Stimulated activated CD8-positive, alpha-beta memory T cell treated with anti-CD3 and anti-CD28 coated beads, Interleukin-15, amount 100 ng/mL, for 1 hour (primary cell): ENCODE results near the gene NFILZ.

Experiments used
- DNase-seq: peaks from one replicate; pipeline ENCODE4 v3.0.0-alpha.2; 2020; ENCODE audit warnings: low read depth

Gene NFILZ

GRCh38 chr19:8641908-8642547, 11.6 kb downstream of the NFILZ start:
- DNase-seq, result no peak

DNA sequence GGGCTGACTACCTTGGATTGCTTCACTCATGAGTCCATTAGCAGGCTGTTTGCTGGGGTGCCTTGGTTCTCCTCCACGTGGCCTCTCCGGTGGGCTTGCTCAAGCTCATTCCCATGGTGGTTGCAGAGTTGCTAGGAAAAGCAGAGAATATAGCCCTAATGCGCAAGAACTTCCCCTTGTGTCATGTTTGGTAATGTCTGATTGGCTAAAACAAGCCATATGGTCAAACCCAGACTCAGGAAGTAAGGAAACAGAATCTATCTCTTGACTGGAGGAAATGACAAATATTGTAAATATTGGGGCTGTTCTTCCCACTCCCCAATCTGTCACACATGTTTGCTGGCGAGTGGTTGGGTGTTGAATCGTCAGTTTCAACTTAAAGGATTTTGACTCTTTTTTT, 12.1 kb downstream of the NFILZ start:
- no peak for DNase-seq

DNA sequence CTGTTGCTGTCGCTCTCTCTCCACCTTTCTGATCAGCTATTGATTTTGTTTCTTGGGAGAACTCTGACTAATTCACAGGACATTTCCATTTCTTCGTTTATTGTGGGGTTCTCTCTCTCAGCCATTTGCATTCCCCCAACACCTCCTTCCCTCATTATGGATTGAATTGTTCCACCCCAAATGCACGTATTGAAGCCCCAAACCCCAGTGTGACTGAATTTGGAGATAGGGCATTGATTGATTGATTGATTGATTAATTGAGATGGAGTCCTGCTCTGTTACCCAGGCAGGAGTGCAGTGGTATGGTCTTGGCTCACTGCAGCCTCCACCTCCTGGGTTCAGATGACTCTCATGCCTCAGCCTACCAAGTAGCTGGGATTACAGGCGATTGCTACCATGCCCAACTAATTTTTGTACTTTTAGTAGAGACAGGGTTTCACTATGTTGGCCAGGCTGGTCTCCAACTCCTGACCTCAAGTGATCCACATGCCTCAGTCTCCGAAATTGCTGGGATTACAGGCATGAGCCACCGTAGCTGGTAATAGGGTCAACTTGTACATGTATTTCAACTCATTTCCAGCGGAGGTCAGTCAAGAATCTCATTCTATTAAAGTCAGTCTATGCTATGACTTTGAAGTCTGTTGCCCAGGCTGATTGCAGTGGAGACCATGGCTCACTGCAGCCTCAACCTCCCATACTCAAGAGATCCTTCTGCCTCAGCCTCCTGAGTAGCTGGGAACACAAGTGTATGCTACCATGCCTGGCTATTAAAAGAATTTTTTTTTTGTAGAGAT, 13.6 kb downstream of the NFILZ start:
- no peak for DNase-seq

- DNase-seq, result no peak
Observed at GRCh38 chr19:8648240-8648639, 17.8 kb downstream of the NFILZ start.

GRCh38 chr19:8654591-8655339, 24.3 kb downstream of the NFILZ start:
- peak; percentile 44 for DNase-seq

GRCh38 chr19:8655340-8655709, 24.9 kb downstream of the NFILZ start:
- DNase-seq, result peak; percentile 13

DNA sequence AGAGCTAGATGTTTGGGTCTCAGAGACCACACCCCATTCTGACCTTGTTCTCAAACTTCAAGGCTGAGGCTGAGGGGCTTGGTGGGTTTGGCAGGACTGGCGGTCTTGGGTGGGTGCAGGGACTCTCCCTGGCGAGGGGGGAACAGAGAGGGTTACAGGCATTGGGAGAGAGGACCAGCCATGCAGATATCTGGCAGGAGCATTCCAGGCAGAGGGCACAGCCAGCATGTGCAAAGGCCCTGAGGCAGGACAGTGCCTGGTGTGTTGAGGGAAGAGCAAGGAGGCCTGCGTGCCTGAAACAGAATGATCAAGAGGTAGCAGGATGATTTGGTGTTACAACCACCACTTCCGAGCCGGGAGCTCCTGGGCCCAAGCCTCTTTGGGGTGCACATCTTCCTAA, 27.4 kb downstream of the NFILZ start:
- no peak for DNase-seq

DNA sequence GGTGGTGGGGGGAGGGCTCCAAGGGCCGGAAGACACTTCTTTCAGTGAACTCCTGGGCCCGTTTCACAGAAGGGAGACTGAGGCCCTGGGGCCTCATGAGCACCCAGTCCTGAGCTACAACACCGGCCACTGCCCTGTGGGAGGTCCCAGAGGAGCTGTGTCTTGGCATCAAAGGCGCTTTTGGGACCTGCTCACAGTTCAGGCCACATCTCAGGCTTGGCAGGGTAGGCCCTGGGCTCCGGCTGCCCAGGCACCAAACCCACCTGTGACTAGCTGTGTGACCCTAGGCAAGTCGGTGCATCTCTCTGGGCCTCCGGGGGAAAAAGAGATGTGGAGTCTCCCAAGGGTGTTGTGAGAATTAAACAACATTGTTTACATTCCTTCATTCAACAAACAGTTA, 29.5 kb downstream of the NFILZ start:
- DNase-seq, result no peak

DNA sequence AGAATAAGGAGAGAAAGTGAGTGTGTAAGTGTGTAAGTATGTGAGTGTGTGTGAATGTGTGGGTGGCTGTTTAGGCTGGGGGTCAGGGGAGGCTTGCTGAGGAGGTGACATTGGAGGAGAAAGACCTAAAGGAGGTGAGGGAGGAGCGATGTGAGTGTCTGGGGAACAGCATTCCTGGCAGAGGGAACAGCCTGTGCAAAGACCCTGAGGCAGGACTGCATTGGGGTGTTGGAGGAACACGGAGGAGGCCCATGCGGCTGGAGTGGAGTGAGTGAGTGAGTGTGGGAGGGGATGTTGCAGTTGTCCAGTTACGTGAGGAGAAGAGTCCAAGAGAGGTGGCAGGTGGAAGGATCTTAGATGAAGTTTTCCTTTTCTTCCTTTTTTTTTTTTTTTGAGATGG, 31.8 kb downstream of the NFILZ start:
- DNase-seq, result no peak

GRCh38 chr19:8663920-8664670, 33.7 kb downstream of the NFILZ start:
- DNase-seq, result peak; percentile 10

DNA sequence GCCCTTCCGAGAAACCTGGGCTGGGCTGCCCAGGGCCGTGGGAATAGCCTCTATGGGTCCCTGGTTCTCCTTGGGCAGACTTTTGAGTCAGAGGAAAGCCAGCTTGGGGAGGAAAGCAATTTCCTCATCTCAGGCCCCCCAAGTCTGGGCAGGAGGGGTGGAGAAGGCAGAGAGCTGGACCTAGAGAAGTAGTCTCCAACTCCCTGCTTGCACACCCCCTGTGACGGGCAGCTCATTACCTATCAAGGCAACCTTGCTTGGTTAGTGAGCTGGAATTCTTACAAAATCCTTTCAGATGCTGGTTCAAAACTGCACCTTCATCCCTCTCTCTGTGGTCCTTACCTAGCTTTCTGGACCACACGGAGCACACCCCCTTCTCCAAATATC, 34.2 kb downstream of the NFILZ start:
- no peak for DNase-seq

GRCh38 chr19:8665468-8666213, 35.2 kb downstream of the NFILZ start:
- DNase-seq, result no peak

DNA sequence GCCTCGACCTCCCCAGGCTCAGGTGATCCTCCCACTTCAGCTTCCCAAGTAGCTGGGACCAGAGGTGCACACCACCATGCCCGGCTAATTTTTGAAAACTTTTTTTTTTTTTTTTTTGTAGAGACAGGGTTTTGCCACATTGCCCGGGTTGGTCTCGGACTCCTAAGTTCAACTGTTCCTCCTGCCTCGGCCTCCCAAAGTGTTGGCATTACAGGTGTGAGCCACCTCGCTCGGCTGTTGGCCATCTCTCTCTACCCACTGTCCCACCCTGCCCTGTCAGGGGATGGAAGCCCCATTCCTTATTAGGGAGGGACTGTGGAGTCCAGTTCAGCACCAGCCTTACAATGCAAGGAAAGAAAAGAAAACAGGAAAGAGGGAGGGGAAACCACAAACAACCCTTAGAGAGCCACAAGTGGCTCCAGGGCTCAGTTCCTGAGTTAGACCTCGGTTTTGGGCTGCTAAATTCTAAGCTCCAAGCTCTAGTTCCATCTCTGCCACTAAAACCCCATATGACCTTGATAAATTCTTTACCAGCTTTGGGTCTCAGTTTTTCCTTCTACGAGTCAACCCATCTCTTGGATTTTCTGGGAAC, 36.5 kb downstream of the NFILZ start:
- no peak for DNase-seq

GRCh38 chr19:8673276-8673891, 43.0 kb downstream of the NFILZ start:
- DNase-seq, result no peak

DNA sequence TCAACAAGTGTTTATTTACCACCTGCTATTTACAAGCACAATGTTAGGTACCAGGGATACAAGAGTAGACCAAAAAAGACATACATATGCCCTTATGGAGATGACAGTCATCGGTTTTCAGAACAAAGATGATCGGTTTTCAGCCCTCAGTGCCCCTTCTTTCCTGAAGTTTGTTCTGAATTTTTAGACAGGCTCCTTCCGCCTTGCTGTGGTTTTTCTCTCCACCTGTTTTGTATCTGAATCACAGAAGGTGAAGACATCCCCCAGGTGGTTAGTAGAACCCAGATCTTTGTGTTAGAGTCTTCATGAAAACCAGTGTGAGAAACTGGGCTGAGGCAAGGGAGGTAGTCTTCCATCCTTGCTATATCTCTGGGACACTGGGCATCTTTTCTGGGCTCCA, 44.6 kb downstream of the NFILZ start:
- no peak for DNase-seq

DNA sequence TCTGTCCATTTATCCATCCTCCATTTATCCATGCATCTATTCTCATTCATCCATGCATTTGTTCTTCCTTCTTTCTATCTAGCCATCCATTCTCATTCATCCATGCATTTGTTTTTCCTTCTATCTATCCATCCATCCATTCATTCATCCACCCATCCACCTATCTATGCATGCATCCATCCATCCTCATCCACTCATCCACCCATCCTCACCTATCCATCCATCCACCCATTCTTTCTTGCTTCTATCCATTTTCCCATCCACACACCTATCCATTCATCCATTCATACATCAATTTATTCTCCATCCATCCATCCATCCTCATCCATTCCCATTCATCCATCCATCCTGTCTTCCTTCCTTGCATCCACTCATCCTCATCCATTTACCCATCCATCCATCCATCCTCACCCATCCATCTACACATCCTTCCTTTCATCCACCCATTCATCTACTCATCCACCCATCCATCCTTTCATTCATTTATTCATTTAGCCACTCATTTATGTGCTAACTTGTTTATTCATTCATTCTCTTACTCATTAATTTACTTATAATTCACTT, 47.9 kb downstream of the NFILZ start:
- no peak for DNase-seq
